ENCODE results near the gene SATB2.

Gene SATB2

GRCh38 chr2:199452260-199452990 lies 5.3 kb downstream of the SATB2 start:
- DNase-seq, result no peak

- DNase-seq, result no peak
Observed at GRCh38 chr2:199449956-199450355, 7.8 kb downstream of the SATB2 start.

DNA sequence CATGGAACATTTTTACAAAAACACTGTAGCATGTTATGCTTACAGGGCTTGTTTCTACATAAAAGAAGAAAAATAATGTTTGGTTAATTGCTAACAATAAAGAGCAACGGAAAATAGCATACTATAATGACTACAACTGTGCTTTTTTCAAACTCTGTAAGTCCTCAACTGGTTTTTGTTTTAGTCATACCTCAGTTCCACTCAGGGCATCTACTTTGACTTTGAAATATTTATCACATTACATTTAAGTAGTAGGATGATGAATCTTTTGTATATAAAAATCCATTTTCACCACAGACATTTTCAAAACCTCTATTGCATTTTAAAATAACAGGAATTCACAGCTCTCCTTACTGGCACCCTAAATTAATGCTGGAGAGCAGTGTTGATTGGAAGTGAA lies 8.3 kb downstream of the SATB2 start:
- DNase-seq, result no peak

GRCh38 chr2:199446996-199447576 lies 10.7 kb downstream of the SATB2 start:
- DNase-seq, result no peak

GRCh38 chr2:199444749-199445148 lies 13.0 kb downstream of the SATB2 start:
- no peak for DNase-seq

- DNase-seq, result no peak
Observed at GRCh38 chr2:199443589-199444130, 14.1 kb downstream of the SATB2 start.

DNA sequence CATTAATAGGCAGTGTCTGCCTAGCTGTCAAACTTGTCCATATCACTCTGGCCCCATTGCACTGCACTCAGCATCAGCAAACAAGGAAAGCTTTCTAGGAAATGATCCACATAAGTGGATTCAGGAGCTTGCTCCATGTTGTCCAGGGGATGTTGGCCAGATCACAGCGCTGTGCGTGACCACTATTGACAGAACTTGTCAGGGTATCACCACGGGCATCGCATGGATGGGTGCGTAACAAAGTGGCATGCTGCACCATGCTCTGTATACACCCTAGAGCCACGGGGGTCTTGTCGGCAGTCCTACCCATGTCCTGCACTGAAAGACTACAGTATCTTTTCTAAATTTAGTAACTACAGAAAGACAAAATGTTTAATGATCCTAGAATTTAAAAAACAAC lies 15.6 kb downstream of the SATB2 start:
- no peak for DNase-seq

GRCh38 chr2:199441759-199442158 lies 16.0 kb downstream of the SATB2 start:
- no peak for DNase-seq

DNA sequence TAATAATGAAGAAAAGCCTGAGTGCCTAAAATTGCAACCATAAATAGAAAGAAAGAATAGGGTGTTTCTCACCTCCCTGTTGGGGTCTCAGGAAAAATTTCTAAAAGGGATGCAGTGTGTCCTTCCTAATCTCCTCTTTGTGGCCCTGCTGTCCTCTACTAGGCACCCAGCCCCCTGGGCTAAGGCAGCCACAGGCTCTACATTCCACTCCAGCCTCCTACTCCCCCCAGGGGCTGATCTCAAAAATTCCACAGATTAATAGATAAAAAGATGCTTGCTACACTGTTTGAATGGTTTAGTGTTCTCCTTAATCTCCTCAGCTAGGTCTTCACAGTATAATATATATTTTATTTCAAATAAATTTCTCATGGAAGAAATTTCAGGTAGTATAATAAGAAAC lies 17.6 kb downstream of the SATB2 start:
- DNase-seq, result no peak

DNA sequence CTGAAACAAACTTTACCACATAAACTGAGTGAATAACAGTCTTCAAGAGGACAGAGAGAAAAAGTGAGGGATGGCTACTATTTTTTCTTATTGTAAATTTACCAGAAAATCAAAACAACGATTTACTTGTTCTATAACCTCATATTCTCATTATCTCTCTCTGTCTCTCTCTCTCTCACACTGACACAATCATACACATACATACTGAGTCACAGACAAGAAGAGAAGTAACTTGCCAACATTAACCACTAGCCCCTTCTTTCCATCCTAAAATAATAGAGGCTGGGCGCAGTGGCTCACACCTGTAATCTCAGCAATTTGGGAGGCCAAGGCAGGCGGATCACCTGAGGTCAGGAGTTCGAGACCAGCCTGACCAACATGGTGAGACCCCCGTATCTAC lies 18.2 kb downstream of the SATB2 start:
- no peak for DNase-seq

DNA sequence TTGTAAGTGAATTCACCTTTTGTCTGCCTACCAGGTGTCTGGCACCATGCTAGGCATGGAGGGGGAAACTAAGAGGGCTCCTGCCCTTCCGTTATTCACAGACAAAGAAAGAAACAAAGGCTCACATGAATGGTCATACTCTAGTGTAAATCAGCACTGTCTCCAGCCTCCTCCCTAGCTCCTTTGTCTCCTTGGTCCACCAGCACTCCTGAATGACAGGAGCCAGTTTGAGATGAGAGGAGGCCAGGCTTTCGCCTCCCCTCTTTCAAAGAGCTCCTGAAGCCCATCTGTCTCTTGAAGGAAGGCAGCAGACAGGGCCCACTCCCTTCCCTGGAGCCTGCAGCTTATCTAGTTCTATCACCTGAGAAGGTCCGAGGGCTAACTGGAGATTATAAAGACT lies 18.7 kb downstream of the SATB2 start:
- no peak for DNase-seq

- DNase-seq, result no peak
Observed at GRCh38 chr2:199434555-199434954, 23.2 kb downstream of the SATB2 start.

GRCh38 chr2:199433204-199433832 lies 24.4 kb downstream of the SATB2 start:
- no peak for DNase-seq

DNA sequence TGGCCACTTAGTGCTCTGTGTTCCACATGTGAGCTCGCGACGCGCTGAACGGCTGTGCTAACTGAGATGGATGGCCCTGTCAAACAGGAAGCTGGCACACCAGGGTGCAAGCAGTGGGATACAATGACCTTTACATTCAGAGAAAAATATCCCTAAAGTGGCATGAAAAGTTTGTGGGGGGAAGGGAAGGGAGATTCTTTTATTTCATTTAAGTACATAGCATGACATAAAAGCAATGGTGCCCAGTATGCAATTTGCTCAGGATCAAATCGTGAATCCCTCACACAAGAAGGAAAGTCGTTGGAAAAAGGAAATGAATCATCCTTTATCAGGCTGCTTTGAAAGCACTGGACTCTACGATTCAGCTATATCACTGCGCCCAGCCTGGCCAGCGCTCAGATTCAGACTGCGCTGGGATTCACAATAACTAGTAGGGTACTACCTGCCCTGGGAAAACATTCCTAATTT lies 26.0 kb downstream of the SATB2 start:
- no peak for DNase-seq

DNA sequence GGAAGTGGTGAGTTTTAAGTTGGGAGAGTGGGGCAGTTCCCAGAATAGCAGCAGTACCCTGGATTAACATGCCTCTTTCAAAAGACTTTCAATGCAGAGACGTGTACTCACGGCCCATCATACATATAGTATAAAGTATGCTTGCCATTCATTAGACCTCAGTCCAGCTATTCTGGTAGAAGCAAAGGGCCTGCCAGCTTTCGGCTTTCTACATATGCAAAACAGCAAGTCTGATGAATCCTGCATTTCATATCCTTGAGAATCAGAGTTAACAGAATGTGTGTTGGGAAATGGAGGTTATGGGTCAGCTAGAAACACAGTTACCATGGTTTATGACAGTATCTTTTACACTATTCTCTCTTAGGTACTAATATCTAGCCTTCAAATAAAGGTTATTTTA lies 27.5 kb downstream of the SATB2 start:
- no peak for DNase-seq

DNA sequence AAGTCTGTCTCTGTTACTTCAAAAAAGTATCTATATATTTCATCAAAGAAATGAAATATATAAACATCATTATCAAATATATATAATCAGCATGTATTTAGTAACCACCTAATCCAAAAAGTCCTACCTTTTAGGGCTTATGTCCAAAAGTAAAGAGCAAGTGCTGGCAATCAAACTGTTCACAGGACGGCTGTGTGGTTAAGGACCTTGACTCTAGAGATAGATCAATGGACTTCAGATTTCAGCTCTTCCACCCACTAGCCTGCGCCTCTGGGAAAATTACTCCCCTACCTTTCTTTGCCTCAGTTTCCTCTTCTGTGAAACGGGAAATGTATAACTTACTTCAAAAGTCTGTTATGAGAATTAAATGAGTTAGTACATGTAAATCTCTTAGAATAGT lies 29.4 kb downstream of the SATB2 start:
- no peak for DNase-seq

- DNase-seq, result no peak
Observed at GRCh38 chr2:199424160-199424559, 33.6 kb downstream of the SATB2 start.

- no peak for DNase-seq
Observed at GRCh38 chr2:199419428-199419827, 38.3 kb downstream of the SATB2 start.

DNA sequence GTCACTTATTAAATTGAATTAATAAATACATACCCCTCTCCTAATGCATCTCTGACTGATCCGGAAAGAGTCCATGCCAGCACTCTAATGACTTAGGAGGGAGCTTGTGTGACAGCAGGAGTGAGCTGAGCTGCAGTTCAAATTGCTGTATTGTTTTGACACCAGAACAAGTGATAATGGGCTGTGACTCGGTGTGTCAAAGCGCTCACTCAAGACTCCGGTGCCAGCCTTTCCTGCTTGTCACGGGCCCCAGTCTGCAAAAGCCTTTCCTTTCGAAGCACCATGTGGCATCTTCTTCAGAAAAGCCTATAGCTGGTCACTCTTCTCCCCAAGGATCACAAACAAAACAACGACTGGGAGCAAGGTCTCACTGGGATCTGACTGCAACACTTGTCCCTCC lies 43.3 kb downstream of the SATB2 start:
- no peak for DNase-seq

GRCh38 chr2:199414001-199414400 lies 43.7 kb downstream of the SATB2 start:
- DNase-seq, result no peak

GRCh38 chr2:199409759-199410529 lies 47.8 kb downstream of the SATB2 start:
- no peak for DNase-seq

DNA sequence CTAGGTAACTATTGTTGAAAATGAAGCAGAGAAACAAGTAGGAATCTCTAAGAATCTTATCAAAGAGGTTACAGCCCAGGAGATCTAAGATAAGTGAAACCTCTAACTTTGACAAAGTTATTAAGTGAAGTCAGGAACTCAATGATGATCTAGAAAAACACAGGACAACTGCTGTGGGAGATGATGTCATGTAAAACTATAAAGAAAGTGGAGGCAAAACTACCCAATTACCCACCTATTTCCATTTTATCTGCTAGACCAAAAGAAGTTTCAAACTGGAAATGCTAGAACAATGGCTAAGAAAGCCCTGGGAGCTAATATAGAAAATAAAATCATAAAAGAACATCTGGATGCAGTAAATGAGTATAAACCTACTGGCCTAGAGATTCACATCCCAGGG lies 50.3 kb downstream of the SATB2 start:
- DNase-seq, result no peak

DNA sequence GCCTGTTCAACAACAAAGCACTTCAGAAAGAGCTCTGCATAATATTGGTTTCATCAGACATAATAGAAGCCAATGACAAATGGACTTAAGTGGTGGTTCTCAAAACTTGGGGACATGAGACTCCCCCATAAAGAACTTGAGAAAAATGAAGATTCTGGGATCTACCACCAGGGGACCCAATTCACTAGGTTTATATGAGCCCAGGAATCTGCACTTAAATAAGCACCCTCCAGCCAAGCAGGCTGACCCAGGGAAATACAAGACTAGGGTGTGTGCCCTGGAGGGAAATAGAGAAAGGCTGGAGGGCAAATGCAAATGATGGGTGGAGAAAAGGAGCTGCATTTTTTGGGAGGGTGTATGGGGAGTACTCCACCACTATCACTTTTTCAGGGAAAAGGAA lies 52.5 kb downstream of the SATB2 start:
- DNase-seq, result no peak
